CD4-positive, alpha-beta T cell treated with Interleukin-17A for 4 hours (primary cell): ENCODE measurements around the gene MAP3K5.
"Not testable (repeated sequence)": the region's sequence is repeated elsewhere in the genome, so short reads cannot be mapped to it uniquely, and the experiment has no call there.

Experiments
- DNase-seq: peaks from one replicate; pipeline ENCODE4 v3.0.0-alpha.2; 2020; ENCODE audit warnings: mixed read lengths

Gene MAP3K5, protein sequence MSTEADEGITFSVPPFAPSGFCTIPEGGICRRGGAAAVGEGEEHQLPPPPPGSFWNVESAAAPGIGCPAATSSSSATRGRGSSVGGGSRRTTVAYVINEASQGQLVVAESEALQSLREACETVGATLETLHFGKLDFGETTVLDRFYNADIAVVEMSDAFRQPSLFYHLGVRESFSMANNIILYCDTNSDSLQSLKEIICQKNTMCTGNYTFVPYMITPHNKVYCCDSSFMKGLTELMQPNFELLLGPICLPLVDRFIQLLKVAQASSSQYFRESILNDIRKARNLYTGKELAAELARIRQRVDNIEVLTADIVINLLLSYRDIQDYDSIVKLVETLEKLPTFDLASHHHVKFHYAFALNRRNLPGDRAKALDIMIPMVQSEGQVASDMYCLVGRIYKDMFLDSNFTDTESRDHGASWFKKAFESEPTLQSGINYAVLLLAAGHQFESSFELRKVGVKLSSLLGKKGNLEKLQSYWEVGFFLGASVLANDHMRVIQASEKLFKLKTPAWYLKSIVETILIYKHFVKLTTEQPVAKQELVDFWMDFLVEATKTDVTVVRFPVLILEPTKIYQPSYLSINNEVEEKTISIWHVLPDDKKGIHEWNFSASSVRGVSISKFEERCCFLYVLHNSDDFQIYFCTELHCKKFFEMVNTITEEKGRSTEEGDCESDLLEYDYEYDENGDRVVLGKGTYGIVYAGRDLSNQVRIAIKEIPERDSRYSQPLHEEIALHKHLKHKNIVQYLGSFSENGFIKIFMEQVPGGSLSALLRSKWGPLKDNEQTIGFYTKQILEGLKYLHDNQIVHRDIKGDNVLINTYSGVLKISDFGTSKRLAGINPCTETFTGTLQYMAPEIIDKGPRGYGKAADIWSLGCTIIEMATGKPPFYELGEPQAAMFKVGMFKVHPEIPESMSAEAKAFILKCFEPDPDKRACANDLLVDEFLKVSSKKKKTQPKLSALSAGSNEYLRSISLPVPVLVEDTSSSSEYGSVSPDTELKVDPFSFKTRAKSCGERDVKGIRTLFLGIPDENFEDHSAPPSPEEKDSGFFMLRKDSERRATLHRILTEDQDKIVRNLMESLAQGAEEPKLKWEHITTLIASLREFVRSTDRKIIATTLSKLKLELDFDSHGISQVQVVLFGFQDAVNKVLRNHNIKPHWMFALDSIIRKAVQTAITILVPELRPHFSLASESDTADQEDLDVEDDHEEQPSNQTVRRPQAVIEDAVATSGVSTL (N-terminal part only)

DNA sequence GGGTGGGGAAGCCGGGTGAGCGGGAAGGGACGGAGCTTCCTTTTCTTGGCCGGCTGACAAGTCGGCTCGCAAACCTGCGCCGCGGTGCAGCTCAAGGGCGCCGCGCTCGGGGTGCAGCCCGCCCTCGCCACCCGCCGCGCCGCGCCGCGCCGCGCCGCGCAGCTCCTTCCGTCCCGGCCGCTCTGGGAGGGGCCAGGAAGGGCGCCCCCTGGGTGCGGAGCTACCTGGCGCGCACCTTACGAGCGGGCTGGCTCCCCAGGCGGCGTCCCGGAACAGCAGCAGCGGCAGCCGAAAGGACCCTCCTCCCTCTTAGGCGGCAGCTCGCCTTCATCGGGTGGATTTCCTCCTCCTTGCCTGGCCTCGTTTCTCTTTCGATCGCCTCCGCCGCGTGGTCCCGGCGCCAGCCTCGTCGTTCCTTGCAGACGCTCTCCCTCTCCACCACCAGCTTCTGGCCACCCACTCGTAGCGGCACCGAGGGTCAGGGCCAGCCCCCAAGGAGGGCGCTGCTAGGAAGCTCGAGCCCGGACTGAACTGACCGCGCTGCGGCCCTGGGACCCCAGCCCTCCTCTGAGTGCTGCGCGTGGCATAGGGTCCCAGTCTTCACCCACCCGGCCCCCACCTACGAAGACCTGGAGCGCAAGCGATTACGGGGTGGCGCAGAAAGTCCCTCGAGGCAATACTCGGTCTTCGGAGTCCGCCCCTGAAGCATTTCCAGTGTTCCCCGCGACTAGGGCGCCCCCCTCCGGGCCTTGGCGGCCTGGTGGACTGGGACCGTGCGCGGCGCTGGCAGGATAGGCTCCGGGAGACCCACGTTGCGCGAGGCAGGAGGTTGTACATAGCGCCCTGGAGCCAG lies at the start of gene MAP3K5:
Gene MAP3K5 (minus strand): TSS at position 68 of the 853 bp plus-strand sequence. CDS start 320 bp downstream, outside the sequence.
- DNase-seq = peak; percentile 98

DNA sequence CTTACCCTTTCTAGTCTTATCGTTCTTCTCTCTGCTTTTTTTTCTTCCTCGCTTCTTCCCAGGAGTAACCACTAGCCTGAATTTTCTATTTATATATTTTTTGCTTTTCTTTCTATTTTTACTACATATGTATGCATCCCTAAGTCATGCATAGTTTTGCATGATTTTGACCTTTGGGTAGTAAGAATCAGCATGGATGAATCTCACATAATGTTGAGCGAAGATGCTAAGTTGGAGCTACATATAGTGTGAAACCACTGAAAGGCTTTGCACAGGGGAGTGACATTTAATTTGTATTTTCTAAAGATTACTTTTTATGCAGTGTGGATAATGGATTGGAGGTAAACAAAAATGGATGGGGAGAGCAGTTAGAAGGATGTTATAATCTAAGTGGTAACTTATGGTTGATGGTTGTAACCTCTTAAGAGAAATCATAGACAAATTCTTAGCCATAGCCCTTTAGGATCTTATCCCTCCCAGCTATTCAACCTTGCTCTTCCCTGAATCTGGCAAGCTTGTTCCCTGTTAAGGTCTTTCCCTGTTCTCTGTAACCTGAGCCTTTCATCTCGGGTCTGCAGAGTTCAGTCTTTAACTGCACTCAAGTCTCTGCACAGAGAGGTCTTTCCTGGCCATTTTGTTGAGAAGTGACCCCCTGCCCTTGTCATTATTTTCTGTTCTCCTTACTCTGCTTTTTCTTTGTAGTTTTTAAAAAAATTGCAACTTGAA lies 48.2 kb upstream of the MAP3K5 start:
- DNase-seq = no peak

GRCh38 chr6:136831873-136832562 lies 39.7 kb upstream of the MAP3K5 start:
- no peak for DNase-seq

DNA sequence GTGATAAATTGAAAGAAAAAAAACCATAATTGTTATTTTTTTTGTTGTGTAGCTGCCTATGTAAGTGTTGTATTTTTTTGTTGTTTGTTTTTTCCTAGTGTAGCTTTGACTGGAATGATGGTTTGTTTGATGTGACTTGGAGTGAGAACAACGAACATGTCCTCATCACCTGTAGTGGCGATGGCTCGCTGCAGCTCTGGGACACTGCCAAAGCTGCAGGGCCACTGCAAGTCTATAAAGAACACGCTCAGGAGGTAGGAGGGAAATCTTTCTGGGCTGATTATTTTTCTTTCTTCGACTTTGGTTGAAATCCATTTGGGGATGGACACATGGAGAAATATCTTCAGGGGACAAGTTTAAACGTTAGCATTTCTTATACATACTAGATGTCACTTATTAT lies 33.9 kb upstream of the MAP3K5 start:
- no peak for DNase-seq

GRCh38 chr6:136823128-136823660 lies 30.9 kb upstream of the MAP3K5 start:
- DNase-seq = no peak

GRCh38 chr6:136822376-136823127 lies 30.3 kb upstream of the MAP3K5 start, which contains the start of gene PEX7:
PEX7 (plus strand) TSS chr6:136822592; CDS start chr6:136822666, 74 bp downstream.
- peak; percentile 88 for DNase-seq

DNA sequence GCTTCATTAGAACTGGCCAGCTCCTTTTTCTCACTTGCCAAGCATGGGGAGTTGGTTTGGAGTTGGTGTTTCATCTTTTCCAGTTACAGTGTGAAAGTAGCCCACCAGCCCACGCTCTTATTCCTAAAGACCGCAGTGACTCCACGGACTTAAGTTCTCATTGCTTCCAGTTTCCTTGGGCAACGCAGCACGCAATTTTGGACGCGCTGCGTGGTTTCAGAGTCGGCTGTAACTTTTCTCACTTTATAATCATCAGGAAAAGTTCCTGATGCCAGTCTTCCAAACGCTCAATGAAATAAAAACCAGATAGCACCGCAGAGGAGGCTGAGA lies 29.7 kb upstream of the MAP3K5 start:
- DNase-seq = peak; percentile 45

- DNase-seq = no peak
These were observed 28.3 kb upstream of the MAP3K5 start for GRCh38 chr6:136820561-136820960.

DNA sequence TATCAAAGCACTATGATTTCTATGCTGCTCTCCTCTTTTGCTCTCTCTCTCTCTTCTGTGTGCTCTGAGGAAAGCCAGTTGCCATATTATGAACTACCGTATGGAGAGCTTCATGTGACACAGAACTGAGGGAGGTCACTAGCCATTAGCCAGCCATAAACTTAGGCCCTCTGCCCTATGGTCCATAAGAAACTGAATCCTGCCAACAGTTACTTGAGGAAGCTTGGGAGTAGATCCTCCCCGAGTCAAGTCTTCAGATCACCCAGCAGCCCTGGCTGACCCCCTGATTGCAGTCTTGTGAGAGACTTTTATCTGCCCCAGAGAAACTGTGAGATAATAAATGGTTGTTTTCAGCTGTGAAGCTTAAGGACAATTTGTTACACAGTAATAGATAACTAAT lies 24.4 kb upstream of the MAP3K5 start:
- DNase-seq = no peak

DNA sequence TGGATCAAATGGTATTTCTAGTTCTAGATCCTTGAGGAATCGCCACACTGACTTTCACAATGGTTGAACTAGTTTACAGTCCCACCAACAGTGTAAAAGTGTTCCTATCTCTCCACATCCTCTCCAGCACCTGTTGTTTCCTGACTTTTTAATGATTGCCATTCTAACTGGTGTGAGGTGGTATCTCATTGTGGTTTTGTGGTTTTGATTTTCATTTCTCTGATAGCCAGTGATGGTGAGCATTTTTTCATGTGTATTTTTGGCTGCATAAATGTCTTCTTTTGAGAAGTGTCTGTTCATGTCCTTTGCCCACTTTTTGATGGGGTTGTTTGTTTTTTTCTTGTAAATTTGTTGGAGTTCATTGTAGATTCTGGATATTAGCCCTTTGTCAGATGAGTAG lies 23.3 kb upstream of the MAP3K5 start:
- DNase-seq = not testable (repeated sequence)

DNA sequence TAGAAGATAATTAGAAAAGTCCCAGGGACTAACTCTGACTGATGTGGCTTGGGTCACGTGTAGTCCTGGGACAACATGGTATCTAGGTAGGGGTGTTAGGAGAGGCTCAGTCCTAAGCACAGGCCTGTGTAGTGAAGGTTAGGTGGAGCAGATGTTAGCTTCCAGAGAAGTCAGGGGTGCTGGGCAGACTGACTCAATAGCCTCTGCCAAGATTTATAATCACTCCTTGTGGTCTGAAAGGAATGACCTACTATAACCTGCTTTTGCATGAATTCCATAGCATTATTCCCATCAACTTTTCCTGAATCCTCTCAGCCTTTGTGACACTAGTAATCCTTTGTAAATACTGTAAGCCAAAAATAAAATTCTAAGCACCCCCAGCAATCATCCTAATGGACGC lies 19.9 kb upstream of the MAP3K5 start:
- DNase-seq = no peak

GRCh38 chr6:136811272-136811671 lies 19.0 kb upstream of the MAP3K5 start:
- DNase-seq = no peak

DNA sequence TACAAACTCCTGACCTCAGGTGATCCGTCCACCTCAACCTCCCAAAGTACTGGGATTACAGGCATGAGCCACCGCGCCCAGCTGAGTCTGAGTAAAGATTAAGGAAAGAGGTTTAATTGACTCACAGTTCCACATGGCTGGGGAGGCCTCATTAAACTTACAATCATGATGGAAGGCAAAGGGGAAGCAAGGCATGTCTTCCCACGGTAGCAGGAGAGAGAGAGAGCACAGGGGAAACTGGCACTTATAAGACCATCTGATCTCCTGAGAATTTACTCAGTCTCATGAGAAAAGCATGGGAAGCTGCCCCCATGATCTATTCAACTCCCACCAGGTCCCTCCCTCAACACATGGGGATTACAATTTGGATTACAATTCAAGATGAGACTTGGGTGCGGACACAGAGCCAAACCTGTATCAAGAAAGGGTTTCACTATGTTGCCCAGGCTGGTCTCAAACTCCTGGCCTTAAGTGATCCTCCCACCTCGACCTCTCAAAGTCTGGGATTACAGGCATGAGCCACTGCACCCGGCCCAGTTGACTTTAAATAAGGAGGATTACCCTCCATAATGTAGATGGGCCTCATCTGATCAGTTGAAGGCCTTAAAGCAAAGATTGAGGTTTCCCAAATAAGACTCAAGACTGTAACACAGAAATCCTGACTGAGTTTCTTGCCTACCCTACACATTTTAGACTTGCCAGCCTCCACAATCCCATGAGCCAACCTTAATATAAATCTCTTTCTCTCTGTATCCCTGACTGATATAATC lies 17.0 kb upstream of the MAP3K5 start:
- DNase-seq = no peak

- no peak for DNase-seq
These were observed 11.3 kb upstream of the MAP3K5 start for GRCh38 chr6:136803608-136804007.

- no peak for DNase-seq
These were observed 9.3 kb upstream of the MAP3K5 start for GRCh38 chr6:136801581-136801980.

DNA sequence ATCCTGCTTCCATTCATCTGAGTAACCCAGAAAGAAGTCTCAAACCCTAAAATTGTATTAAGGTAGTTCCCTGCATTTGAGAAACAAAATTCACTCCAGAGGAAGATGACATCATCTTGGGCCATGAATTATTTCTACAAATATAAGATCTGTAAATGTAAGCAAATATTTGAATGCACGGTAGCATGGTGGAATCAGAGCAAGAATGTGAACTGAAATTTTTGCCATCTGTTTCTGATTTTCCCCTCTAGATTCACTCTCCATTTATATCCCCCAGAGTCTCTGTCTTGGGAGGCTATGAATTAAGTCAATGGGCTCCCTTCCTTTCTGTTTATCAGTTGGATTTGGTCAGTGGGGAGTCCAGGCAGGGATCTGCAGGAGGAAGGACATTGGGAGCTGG lies 5.8 kb upstream of the MAP3K5 start:
- DNase-seq = no peak

DNA sequence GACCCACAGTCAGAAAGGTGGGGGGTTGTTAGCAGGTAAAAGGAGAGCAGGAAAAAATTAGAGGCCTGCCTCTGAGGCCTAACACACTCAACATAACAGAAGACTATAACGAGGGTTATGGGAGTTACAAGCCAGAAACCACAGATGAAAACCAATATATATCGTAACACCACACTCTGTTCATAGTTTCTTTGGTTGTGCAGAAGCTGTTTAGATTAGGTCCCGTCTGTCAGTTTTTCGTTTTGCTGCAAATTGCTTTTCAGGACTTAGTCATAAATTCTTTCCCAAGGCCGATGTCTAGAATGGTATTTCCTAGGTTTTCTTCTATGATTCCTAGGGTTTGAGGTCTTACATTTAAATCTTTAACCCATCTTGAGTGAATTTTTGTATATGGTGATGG lies 3.7 kb upstream of the MAP3K5 start:
- no peak for DNase-seq

- no peak for DNase-seq
These were observed 3.1 kb upstream of the MAP3K5 start for GRCh38 chr6:136795386-136795785.

DNA sequence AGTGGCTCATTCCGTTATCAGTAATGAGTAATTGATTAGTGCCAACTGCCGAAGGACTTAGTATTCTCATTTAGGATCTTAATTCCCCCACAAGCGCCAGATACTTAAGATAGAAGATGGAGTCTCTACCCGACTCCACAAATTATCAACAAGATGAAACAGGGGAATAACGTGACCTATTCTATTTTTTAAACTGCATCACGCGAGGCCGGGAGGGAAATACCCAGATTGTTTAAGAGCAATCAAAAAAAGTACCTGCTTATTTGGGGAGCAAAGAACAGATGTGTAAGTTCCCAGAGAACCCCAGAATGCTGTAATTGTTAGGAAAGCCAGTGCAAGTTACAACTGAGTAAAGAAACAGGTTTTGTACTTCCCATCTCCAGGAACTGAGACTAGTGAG lies 1.1 kb upstream of the MAP3K5 start:
- DNase-seq = no peak
